Measurements from ENCODE around the gene SLC31A2.

- no peak for TF ChIP-seq POLR2AphosphoS5 (IDR thresholded peaks at IDR 0.05)
- TF ChIP-seq, protein P1, sequence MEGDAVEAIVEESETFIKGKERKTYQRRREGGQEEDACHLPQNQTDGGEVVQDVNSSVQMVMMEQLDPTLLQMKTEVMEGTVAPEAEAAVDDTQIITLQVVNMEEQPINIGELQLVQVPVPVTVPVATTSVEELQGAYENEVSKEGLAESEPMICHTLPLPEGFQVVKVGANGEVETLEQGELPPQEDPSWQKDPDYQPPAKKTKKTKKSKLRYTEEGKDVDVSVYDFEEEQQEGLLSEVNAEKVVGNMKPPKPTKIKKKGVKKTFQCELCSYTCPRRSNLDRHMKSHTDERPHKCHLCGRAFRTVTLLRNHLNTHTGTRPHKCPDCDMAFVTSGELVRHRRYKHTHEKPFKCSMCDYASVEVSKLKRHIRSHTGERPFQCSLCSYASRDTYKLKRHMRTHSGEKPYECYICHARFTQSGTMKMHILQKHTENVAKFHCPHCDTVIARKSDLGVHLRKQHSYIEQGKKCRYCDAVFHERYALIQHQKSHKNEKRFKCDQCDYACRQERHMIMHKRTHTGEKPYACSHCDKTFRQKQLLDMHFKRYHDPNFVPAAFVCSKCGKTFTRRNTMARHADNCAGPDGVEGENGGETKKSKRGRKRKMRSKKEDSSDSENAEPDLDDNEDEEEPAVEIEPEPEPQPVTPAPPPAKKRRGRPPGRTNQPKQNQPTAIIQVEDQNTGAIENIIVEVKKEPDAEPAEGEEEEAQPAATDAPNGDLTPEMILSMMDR (IDR thresholded peaks at IDR 0.05), result no peak
Observed at GRCh38 chr9:113178087-113178486, 27.3 kb downstream of the SLC31A2 start.
